Tibial nerve (tissue), 4 donors: Measurements from ENCODE around the gene SORCS2. TPM values are rescaled to one million over a fixed set of nuclear protein-coding genes. Genes with fewer than 3 reads are reported as not detected.

ENCODE experiments used
- small RNA-seq: library from RNA; depleted of rRNA; stranded (forward); fragments of <200 nt; gene quantifications from one replicate; pipeline ENCODE3, GENCODE V24; 2016
- total RNA-seq, 4 donors: library from RNA; depleted of rRNA; stranded (reverse); fragments of >200 nt; gene quantifications; one replicate each; pipeline ENCODE4 v1.1.0, GENCODE V29; 2016

SORCS2 gene
- total RNA-seq, 4 donors from 2014 or later, result 15.6 to 48.9 (median 38.3) TPM

Small RNAs within 50 kb of the gene (small RNA-seq; reads per million reads assigned to genes)
- not detected for gene MIR4274
- gene MIR4798, result 0.38 reads per million

Other genes starting within 250 kb of the SORCS2 start
- 10 to 100 TPM; 13.3 to 27.3 (median 16.5) TPM for gene TADA2B, start 149.2 kb upstream of the SORCS2 start, total RNA-seq
- 10 to 100 TPM; 11.1 to 13.6 (median 13.3) TPM for gene GRPEL1, start 124.5 kb upstream of the SORCS2 start, total RNA-seq
- under 1 TPM in 2 of 4 donors, not detected in 2; under 0.01 to 0.22 TPM for gene PSAPL1, start 242.4 kb downstream of the SORCS2 start, total RNA-seq